Gastroesophageal sphincter (tissue), 3 donors: Measurements from ENCODE around the gene AP3S2.

Experiments
- CTCF ChIP-seq, 4 experiments: fragments of 200-600 bp in 2 of 4; fragments of 450-650 bp in 2 of 4; sonication (generic) in 1 of 4; IDR thresholded peaks; one replicate each; pipeline ENCODE4 v1.5.1; 2017 to 2019; ENCODE audit warnings: antibody characterized with exemption in 4 of 4, mild to moderate bottlenecking in 2 of 4, moderate library complexity in 2 of 4
- POLR2A ChIP-seq, 2 donors: fragments of 450-650 bp; IDR thresholded peaks; one replicate each; pipeline ENCODE4 v1.6.1; 2017; ENCODE audit warnings: antibody characterized with exemption in 2 of 2, mild to moderate bottlenecking in 2 of 2, moderate library complexity in 1 of 2

GRCh38 chr15:89829616-89830440 is 64.0 kb downstream of the AP3S2 start:
- TF ChIP-seq CTCF (IDR thresholded peaks at IDR 0.05) (no peak), POLR2A (IDR thresholded peaks at IDR 0.05) (no peak)
